Kidney glomerular epithelial cell (primary cell): Measurements from ENCODE around the gene CCDC148.

ENCODE experiments used
- DNase-seq: peaks from one replicate; lab custom pipeline; 2025; lab: John Stamatoyannopoulos, UW

Gene CCDC148

DNA sequence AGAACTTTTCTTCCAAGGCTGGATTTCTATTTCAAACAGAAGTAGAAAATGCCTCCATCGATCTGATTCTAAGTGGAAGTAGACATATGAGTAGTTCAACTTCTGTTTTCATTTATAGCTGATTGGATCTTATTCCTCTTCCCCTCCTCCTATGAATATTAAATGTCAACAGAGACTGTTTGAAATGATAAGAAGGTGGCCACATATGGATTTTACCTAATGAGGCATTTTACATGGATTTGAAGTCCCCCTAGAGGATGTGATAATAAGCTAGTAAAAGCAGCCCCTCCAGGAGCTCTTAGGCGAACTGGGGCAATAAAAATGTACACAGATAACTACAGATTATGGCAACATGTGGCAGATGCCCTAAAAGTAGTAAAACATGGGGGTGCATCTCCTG, 283.8 kb downstream of the CCDC148 start:
- DNase-seq = no peak

GRCh38 chr2:158154596-158154995, 302.0 kb downstream of the CCDC148 start:
- no peak for DNase-seq

DNA sequence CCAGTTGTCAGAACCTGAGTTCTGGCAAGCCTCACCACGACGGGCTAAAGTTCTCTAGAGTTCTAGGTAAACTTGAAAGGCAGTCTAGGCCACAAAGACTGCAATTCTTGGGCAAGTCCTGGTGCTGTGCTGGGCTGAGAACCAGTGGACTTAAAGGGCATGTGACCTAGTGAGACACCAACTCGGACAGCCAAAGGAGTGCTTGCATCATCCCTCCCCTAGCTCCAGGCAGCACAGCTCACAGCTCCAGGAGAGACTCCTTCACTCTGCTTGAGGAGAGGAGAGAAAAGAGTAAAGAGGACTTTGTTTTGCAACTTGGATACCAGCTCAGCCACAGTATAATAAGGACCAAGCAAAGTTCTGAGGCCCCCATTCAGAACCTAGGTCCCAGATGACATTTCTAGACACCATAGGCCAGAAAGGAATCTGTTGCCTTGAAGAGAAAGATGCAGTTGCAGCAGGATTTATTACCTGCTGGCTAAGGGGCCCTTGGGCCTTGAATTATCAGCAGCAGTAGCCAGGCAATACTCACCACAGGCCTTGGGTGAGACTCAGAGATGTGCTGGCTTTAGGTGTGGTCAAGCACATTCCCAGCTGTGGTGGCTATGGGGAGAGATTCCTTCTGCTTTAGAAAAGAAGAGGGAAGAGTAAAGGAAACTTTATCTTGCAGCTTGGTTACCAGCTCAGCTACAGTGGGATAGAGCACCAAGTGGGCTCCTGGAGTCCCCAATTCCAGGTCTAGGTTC, 303.1 kb downstream of the CCDC148 start:
- DNase-seq = no peak

- DNase-seq = no peak
These were observed 311.5 kb downstream of the CCDC148 start for GRCh38 chr2:158144914-158145625.

- DNase-seq = no peak
These were observed 312.7 kb downstream of the CCDC148 start for GRCh38 chr2:158143703-158144360.

GRCh38 chr2:158142568-158143332, 313.8 kb downstream of the CCDC148 start:
- DNase-seq = peak; percentile 51

- no peak for DNase-seq
These were observed 314.4 kb downstream of the CCDC148 start for GRCh38 chr2:158142165-158142564.

DNA sequence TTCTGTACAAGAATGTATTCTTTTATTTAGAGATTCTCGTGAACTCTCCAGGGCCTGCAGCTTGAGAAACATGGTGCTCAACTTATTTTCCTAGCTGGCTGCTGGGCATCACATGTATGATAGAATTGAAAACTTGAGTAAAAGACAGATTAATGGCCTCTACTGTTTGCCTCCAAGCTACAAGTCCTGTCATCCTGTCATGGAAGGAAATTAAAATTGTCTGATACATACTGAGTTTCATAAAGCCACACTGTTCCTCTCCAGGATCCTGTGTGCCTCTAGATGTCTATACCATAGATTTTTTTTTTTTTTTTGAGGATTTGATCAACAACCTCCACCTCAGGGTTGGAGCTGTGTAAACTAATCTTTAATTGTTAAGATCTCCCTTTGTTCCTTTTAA, 316.4 kb downstream of the CCDC148 start:
- DNase-seq = no peak

DNA sequence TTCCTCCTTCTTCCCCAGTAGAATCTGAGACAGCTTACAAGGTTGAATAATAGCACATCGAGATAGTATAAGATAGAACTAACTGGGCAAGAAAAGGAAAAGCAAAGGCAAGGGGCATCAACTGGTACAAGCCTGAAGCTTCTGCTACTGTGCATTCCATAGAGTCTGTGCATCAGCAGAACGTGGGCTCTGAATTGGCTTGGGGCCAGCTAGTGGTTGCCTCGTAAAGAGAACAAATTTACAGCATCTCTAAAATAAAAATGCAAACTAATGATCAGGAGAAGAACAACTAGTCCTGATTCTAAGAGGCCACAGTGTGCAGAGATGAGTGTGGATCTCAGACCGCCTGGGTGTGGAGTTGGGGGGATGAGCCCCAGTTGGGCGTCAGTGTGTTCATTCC, 318.3 kb downstream of the CCDC148 start:
- DNase-seq = no peak

DNA sequence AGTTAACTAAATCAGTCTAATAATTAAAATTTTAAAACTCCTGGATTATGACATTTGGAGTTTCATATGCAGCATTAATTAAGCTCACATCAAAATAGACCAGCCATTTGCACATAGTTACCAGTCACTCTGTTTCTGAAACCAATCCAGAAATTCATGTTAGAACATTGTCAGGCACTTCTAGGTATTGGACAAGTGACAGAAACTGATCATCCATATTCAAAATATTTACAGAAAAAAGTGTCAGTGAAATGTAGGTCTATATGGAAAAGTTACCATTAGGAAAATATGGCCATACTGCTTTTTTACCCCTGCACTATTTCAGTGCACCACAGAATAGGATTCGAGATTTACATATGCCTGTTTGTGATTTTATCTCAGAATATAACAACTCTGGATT, 321.5 kb downstream of the CCDC148 start:
- DNase-seq = no peak

DNA sequence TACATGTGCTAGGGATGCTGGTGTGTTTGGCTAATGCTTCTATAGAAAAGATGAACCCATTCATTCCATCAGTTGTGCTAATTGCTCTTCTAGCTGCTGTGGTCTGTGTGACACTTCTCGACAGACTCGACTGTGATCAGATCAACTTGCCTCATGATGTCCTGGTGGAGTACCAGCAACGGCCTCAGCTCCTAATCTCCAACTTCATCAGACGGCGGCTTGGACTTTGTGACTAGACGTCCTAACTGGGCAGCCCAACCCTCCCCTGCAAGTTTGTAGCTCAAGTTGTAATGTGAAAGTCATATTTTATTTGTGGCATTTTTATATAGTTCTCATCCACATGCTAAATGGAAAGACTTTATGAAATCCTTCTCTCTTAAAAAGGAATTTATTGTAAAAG, 321.9 kb downstream of the CCDC148 start:
- DNase-seq = no peak

DNA sequence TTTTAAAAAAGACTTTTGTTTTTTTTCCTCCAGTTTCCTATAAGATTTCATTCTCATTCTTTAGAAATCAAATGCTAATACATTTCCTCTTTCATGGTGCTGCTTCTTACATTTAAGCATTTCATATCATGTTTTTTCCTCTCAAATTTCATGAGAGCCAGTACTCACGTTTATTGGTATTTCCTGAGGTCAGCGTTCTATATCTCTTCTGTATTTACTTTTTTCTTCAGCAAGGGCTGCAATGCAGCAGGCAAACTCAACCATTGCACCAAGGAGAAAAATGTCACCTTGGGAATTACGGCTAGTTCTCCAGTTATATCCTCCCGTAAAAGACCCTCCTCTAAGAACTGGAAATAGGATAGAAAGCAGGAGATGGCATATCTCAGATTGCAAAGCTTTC, 322.5 kb downstream of the CCDC148 start:
- no peak for DNase-seq

DNA sequence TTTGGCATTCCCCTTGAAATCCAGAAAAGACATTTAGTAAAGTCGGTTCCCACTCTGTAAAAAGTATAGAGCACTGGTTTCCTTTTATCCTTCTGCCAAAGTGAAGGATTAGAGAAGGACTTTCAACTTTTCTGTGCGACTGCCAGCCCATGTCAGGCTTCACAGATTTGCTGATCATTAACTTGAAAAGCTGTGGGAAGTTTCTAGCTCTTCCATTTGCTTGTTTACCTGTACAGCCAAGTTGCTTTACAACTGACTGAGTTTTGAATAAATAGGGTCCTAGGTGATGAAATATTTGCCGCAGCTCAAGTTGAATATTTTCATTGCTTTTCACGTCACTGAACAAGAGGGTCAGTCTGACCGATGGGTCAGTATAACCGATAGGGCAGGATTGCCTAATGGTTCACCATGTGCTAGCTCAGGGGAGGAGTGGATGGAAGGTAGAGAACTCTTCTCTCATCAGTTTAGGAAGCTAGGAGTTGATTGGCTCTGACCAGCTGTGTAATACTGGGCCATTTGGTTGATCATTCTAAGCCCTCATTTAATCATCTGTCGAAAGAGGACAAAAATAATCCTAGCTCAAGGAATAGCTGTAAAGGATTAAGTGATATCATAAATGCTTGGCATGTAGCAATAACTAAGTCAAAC, 324.5 kb downstream of the CCDC148 start:
- DNase-seq = peak; percentile 95

GRCh38 chr2:158131483-158131912, 325.1 kb downstream of the CCDC148 start:
- peak; percentile 39 for DNase-seq

- DNase-seq = peak; percentile 46
These were observed 325.6 kb downstream of the CCDC148 start for GRCh38 chr2:158130832-158131473.

DNA sequence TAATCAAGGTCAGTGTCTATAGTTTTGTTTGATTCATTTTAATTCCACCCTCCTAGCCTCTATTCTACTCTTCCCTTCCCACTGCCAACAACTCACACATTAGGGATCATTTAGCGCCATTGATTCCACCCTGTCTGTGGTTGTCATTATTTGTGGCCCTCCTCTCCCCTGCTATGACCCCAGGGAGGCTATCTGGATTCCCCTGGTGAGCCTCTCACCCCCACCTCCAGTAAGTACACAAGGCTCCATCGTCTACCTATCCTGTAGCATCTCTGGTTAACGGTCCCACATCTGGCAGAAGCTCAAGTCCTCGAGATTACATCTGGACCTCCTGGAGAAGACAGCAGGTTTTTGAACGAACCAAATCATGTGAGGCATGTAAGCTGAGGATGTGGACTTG, 327.5 kb downstream of the CCDC148 start:
- DNase-seq = no peak

GRCh38 chr2:158128168-158128973, 328.2 kb downstream of the CCDC148 start:
- no peak for DNase-seq

DNA sequence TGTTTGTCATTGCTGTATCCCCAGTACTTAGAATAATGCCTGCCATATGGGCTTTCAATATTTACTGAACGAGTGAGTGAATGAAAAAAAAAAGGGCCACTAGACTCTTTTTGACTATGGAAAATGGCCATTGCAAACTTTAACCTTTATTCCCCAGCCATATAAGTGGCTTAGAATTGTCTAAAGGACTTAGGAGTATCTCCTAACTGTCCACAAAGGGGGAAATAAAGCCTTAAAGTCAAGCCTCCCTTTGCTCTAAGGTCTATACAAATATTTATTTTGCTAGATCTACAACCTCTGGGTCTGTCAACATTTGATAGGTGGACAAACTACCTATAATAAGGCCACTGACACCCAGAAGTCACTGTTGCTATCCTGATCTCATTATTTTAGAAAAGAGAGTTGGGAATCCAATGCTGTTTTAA, 329.2 kb downstream of the CCDC148 start:
- no peak for DNase-seq

DNA sequence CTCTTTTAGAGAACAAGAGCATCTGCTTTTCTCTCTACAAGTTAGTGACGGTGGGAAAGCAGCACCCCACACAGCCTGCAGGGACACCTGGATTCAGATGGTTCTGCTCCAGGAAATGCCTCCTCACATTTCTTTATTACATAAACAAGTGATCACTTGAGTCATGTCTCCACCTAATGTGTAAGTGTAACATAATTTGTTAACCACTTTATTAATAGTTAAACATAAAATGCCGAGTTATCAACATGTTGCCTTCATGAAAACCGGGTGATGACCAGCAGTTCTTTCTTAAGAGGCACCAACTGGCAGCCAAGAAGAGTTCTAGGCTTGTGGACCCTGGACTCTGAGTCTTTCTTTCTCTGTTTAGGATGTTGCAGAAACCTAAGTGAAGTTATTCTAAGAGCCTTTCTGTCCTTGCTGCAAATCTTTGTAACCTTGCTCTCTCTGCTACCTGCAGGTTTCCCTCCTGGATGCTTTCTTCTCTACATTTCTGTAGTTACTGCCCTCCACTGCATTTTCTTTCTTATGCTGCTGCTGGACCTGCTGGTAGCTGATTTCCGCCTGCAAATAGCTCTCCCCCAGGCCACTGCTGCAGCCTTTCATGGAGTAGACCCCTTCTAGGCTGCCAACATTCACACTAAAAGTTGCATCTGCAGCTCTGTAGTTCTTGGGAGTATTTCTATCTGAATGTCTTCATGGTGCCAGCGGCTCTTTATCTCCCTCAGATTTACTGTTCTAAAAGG, 330.6 kb downstream of the CCDC148 start:
- peak; percentile 47 for DNase-seq

DNA sequence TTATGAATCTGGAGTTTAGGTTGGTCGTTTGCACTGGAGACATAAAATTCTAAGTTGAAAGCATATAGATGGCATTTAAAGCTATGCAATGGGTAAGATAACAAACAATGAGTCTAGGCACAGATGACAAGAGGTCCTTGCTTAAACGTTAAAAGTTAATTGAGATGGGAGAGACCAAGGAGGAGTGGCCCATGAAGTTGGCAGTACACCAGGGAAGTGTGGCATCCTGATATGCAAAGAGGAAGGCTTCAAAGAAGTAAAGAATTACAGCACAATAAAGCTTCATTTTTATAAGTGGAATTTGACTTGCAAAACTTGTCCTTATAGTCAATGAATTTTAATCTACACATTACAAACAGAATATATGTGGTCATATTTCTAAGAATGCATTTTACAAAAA, 331.7 kb downstream of the CCDC148 start:
- no peak for DNase-seq
